ENCODE measurements around the gene TPRG1.

TPRG1 gene

GRCh38 chr3:189233225-189233858, 61.6 kb downstream of the TPRG1 start:
- Histone ChIP-seq H3K9me3 (no peaks in the 10 kb centered on the region), H3K4me1 (peaks cover 4% of the 10 kb centered on the region; the same call in 1 of the 2 replicates), H3K36me3 (no peaks in the 10 kb centered on the region), H3K4me3 (ENCODE audit: low read depth, low read length) (no peak overlapping the region), H3K27me3 (no peaks in the 10 kb centered on the region; the same call in none of the 2 replicates)
- DNase-seq = peak; percentile 71
- TF ChIP-seq, protein P1, sequence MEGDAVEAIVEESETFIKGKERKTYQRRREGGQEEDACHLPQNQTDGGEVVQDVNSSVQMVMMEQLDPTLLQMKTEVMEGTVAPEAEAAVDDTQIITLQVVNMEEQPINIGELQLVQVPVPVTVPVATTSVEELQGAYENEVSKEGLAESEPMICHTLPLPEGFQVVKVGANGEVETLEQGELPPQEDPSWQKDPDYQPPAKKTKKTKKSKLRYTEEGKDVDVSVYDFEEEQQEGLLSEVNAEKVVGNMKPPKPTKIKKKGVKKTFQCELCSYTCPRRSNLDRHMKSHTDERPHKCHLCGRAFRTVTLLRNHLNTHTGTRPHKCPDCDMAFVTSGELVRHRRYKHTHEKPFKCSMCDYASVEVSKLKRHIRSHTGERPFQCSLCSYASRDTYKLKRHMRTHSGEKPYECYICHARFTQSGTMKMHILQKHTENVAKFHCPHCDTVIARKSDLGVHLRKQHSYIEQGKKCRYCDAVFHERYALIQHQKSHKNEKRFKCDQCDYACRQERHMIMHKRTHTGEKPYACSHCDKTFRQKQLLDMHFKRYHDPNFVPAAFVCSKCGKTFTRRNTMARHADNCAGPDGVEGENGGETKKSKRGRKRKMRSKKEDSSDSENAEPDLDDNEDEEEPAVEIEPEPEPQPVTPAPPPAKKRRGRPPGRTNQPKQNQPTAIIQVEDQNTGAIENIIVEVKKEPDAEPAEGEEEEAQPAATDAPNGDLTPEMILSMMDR (IDR thresholded peaks at IDR 0.05; ENCODE audit: low read depth, low read length) = peak; percentile 93

DNA sequence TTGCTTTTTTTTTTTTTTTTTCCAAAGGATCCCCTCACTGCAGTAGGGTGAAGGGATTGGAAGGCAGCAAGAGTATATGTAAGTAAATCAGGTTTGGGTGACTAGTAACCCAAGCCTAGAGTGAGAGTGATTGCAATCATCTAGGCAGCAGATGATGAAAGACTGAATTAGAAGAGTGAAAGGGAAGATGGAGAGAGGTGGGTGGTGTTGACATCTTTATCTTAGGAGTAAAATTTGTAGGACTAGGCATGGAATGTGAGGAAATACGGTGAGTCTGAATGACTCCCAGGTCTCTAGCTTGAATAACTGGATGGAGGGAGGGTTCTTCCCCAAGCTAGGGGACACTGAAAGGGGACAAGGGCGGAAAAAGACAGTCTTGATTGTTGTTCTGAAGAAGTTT, 63.4 kb downstream of the TPRG1 start:
- DNase-seq = no peak
- TF ChIP-seq, protein P1 (IDR thresholded peaks at IDR 0.05; ENCODE audit: low read depth, low read length) = no peak
- Histone ChIP-seq H3K27me3 (no peaks in the 10 kb centered on the region; the same call in none of the 2 replicates), H3K9me3 (no peaks in the 10 kb centered on the region), H3K36me3 (no peaks in the 10 kb centered on the region), H3K4me1 (peaks cover 4% of the 10 kb centered on the region; the same call in 1 of the 2 replicates), H3K4me3 (ENCODE audit: low read depth, low read length) (no peak overlapping the region)

GRCh38 chr3:189236352-189236751, 64.6 kb downstream of the TPRG1 start:
- Histone ChIP-seq H3K4me3 (ENCODE audit: low read depth, low read length) (no peak overlapping the region), H3K36me3 (no peaks in the 10 kb centered on the region), H3K27me3 (no peaks in the 10 kb centered on the region; the same call in none of the 2 replicates), H3K4me1 (peaks cover 4% of the 10 kb centered on the region; the same call in 1 of the 2 replicates), H3K9me3 (no peaks in the 10 kb centered on the region)
- no peak for DNase-seq
- TF ChIP-seq, protein P1 (IDR thresholded peaks at IDR 0.05; ENCODE audit: low read depth, low read length) = no peak

GRCh38 chr3:189237526-189237925, 65.8 kb downstream of the TPRG1 start:
- no peak overlapping the region for H3K4me3 ChIP-seq (ENCODE audit: low read depth, low read length)

DNA sequence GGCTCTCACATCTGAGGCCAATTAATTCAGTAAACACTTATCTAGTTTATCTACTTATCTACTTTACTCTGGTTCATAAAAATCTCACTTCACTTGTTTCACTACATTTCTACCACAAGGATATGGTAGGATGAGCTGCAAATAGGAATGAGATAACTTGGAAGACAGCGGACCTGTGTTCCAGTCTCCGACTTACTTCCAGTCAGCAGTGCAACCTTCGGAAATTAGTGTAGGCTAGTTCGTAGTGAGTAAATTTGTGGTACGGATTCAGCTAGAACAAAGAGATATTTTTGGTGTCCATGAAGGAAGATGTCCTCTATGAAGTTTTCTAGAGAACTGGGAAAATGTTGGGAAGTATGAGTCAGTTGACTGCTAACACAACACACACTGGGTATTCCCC, 66.3 kb downstream of the TPRG1 start:
- H3K4me3 ChIP-seq (ENCODE audit: low read depth, low read length) = no peak overlapping the region
- no peaks in the 10 kb centered on the region for H3K9me3 ChIP-seq
- TF ChIP-seq, protein P1 (IDR thresholded peaks at IDR 0.05; ENCODE audit: low read depth, low read length) = no peak
- no peaks in the 10 kb centered on the region; the same call in 1 of the 2 replicates for H3K27me3 ChIP-seq
- no peaks in the 10 kb centered on the region for H3K36me3 ChIP-seq
- DNase-seq = no peak
- H3K4me1 ChIP-seq = no peaks in the 10 kb centered on the region

More at GRCh38 chr3:189237526-189237925, 65.8 kb downstream of the TPRG1 start:
- H3K4me1 ChIP-seq = peaks cover 4% of the 10 kb centered on the region; the same call in 1 of the 2 replicates
- TF ChIP-seq, protein P1 (IDR thresholded peaks at IDR 0.05; ENCODE audit: low read depth, low read length) = no peak
- no peak for DNase-seq
- H3K9me3 ChIP-seq = no peaks in the 10 kb centered on the region
- H3K27me3 ChIP-seq = no peaks in the 10 kb centered on the region; the same call in none of the 2 replicates
- no peaks in the 10 kb centered on the region for H3K36me3 ChIP-seq

- Histone ChIP-seq H3K4me1 (no peaks in the 10 kb centered on the region; the same call in 1 of the 2 replicates), H3K36me3 (no peaks in the 10 kb centered on the region), H3K27me3 (no peaks in the 10 kb centered on the region; the same call in 1 of the 2 replicates), H3K4me3 (ENCODE audit: low read depth, low read length) (no peak overlapping the region), H3K9me3 (no peaks in the 10 kb centered on the region)
- DNase-seq = no peak
- TF ChIP-seq, protein P1 (IDR thresholded peaks at IDR 0.05; ENCODE audit: low read depth, low read length) = no peak
These were observed 67.8 kb downstream of the TPRG1 start for GRCh38 chr3:189239616-189240015.
